GM19043 (cell line): Measurements from ENCODE around the gene PADI3.

ENCODE experiments used
- ATAC-seq: cut with Tn5 transposase; IDR thresholded peaks from one replicate; pipeline ENCODE4 v1.9.1; 2021; ENCODE audit warnings: low read depth; ENCODE audit not compliant: unreplicated experiment

Gene PADI3

GRCh38 chr1:17270891-17271765 is 22.2 kb downstream of the PADI3 start:
- no peak for ATAC-seq

GRCh38 chr1:17272066-17272465 is 23.2 kb downstream of the PADI3 start:
- ATAC-seq, result no peak

GRCh38 chr1:17272646-17273045 is 23.7 kb downstream of the PADI3 start:
- no peak for ATAC-seq

DNA sequence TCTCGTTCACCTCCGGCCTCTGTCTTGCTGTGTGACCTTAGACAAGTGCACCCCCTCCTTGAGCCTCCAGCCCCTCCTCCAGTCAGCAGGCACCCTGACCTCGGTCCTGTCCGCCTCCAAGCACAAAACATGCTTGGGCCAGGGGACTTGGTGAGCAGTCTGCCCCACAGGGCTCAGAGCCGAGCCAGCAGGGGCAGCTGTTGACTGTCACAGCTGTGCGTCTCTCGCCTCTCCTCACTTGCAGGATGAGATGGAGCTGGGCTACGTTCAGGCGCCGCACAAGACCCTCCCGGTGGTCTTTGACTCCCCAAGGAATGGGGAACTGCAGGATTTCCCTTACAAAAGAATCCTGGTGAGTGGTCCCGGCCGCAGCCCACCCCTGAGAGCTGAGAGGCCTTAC is 24.2 kb downstream of the PADI3 start:
- no peak for ATAC-seq

DNA sequence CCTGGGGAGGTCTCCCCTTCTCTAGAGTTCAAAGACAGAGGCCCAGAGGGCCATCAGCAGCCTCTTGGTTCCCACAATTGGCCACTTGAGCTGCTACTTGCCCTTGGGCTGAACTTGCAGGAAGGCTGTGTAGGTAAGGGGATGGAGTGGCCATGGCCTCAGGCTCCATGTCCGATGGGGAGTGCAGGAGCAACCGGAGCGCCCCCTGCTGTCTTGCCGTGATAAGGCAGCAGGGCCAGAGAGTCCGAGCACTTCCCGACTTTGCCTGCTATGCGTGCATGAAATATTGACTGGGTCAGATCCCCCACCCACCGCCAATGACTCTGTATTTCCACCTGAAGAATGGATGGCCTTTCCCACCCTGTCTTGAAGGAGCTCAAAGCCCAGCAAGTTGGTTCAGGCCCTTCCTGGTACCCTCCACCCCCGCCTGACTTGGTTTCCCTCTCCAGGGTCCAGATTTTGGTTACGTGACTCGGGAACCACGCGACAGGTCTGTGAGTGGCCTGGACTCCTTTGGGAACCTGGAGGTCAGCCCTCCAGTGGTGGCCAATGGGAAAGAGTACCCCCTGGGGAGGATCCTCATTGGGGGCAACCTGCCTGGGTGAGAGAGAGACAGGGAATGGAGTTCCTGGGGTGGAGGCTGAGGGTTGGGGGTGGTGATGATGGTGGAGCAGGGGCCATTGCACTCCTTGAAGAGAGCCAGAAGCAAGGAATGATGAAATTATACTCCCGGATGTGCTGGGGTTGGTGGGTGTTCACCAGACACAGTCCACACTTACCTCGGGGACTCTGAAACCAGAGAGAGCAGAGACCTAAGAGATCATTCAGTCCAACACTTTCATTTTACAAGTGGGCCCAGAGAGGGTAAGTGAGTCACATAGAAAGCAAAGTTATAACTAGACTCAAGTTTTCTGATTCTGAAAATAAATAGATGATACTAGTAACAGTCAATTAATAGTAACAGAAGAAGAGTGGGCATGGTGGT is 25.6 kb downstream of the PADI3 start:
- no peak for ATAC-seq

DNA sequence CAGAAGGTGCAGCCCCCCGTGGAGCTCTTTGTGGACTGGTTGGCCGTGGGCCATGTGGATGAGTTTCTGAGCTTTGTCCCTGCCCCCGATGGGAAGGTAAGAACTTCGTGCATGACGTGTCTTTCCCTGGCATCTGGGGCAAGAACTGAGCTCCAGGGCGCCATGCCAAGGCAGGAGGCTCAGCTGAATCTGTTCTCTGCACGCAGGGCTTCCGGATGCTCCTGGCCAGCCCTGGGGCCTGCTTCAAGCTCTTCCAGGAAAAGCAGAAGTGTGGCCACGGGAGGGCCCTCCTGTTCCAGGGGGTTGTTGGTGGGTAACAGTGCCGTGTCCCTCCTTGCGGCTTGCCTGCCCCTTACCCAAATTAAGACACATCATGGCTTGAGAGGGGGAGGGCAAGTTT is 27.7 kb downstream of the PADI3 start:
- ATAC-seq, result no peak

- ATAC-seq, result no peak
Measured at GRCh38 chr1:17277511-17278159, 28.7 kb downstream of the PADI3 start.

DNA sequence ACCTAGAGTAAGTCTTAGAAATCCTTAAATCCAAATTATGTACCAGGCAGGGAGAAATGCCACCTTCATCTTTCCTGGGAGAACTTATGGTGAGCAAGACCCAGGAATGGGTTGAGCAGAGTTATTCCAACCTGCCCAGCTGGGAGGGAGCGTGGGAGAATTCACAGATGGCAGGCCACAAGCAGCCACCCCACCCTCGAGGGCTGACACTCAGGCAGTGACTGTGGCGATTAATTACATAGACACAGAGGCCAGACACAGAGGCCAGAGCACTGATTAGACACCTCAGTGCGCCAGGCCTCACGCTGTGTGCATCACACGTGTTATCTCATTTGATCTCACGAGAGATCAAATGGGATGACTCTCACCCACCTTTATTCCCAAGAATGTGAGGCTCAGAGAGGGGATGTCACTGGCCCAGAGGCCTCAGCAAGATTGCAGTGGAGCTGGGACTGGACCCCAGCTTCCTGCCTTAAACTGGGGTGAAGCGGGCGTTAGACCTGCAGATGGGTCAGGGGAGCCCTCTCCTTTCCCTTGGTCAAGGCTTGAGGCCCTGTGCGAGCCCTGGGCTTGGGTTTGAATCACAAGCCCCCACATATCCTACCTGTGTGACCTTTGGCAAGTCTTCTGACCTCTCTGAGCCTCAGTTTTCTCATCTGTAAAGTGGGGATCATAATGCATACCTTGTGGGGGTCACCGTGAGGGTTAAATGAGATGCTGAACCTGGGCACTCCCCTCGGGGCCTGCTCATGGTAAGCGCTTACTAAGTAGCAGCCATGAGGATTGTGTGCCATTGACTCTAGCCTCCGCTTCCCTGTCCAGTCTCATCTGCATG is 30.3 kb downstream of the PADI3 start:
- ATAC-seq, result no peak

- no peak for ATAC-seq
Measured at GRCh38 chr1:17280436-17280835, 31.5 kb downstream of the PADI3 start.

GRCh38 chr1:17280894-17281293 is 32.0 kb downstream of the PADI3 start:
- ATAC-seq, result no peak

DNA sequence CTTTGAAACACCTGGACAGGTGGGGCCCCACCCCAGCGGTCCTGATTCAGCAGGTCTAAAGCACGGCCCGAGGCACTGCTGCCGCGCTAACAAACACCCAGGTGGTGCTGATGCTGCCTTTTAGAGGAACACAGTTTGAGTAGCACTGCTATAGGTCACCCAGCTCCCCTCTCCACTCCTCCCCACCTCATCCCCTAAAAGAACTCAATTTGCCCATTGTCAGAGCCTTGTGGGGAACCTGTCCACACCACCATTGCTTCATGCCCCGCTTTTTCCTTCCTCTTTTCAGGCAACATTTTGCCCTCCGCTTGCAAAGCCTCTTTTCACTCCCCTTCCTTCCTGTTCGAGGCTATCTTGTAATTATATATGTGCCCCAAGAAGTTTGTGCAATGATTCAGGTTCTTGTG is 32.9 kb downstream of the PADI3 start:
- no peak for ATAC-seq

DNA sequence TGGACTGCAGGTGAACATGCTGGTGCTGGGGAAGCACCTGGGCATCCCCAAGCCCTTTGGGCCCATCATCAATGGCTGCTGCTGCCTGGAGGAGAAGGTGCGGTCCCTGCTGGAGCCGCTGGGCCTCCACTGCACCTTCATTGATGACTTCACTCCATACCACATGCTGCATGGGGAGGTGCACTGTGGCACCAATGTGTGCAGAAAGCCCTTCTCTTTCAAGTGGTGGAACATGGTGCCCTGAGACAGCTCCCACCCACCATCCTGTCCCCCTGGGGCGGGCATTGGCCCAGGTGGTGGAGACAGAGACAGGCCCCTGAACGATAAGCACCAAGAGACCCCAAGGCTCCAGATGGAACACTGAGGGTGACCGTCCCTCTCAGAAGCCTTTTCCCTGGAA is 33.9 kb downstream of the PADI3 start:
- ATAC-seq, result no peak

GRCh38 chr1:17286646-17287045 is 37.7 kb downstream of the PADI3 start:
- no peak for ATAC-seq

DNA sequence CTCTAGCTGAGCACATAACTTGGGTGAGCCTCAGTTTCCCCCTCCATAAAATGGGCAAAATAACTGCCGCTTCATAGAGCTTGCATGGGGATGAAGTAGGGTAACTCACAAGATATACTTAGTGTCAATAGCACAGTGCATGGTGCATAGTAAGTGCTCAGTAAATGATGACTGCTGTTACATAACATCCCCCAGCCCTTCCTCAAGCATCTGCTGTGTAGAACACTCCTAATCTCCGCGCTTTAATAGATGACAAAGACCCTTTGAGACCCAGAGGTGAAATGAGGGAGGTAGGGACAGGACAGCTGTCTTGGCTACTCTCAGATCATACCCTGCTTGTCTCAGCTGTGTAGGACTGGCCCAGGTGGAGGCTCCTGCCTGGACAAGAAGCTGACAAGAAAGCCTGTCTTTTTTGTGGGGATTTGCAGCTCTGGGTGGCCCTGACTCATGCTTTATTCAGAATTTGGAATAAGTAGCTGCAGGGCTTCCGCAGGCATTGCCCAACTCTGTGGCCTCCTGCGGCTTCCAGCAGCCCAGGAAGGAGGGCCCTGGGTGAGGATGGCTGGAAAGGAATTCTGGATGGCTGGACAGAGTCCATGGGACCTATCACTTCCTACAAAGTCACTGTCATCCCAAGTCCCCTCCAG is 38.4 kb downstream of the PADI3 start:
- ATAC-seq, result no peak

GRCh38 chr1:17289721-17290120 is 40.8 kb downstream of the PADI3 start:
- ATAC-seq, result no peak

GRCh38 chr1:17290553-17290952 is 41.7 kb downstream of the PADI3 start:
- no peak for ATAC-seq

DNA sequence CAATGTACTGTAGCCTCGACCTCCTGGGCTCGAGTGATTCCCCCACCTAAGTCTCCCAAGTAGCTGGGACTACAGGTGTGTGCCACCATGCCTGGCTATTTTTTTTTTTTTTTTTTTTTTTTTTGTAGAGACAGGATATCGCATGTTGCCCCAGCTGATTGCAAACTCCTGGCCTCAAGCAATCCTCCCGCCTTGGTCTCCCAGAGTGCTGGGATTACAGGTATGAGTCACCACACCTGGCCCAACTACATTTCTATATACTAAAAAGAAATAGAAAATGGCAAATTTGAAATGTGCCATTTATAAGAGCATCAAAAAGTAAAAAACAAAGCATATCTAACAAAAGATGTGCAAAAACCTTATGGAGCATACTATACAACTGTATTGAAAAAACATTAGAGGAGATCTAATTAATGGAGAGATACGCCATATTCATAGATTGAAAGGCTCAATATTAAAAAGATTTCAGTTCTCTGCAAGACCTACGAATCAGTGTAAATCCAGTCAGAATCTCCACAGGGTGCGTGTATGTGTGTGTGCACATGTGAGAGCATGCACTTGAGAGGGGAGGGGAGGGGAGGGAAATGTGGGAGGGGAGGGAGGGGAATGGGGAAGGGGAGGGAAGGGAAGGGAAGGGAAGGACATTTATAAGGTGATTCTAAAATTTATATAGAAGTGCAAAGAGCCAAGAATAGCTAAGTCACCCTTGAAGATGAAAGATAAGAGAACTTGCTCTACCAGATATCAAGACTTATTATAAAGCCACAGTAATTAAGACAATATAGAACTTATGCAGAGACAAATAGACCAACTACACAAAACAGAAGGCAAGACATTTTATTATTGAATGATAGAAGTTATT is 43.6 kb downstream of the PADI3 start:
- no peak for ATAC-seq

- ATAC-seq, result no peak
Measured at GRCh38 chr1:17293681-17294425, 45.0 kb downstream of the PADI3 start.
